Measurements from ENCODE around the gene GPX4. TPM values are rescaled to one million over a fixed set of nuclear protein-coding genes. Genes with fewer than 3 reads are reported as not detected.
A peak's percentile ranks its signal among the peaks of the same experiment; 100 is the strongest.

Gene GPX4
- total and polyA plus RNA-seq, 9 of the 15 experiments (the other 6 are each of a cell fraction or from before 2014, with no cell fraction given) = 61.4 to 661 (median 349) TPM

DNA sequence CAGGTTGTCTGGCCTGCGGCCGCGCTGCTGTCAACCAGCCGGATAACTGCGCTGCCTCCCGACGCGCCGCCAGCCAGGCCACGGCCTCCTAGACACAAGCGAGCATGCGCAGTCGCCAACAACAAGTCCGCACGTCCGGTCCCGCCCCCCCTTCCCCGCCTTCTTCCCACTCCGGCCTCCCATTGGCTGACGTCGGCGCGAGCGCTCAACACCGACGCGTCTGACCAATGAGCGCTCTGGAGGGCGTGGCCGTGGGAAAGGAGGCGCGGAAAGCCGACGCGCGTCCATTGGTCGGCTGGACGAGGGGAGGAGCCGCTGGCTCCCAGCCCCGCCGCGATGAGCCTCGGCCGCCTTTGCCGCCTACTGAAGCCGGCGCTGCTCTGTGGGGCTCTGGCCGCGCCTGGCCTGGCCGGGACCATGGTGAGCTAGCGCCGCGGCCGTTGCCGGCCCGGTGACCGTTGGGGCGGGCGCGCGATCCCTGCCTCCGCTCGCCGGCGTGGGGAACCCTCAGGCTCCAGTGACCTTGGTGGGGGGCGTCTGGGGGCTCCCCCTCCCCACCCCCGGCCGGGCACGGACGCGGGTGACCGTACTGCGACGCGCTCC, at the start of gene GPX4 (continued):
- TF ChIP-seq, protein P1, sequence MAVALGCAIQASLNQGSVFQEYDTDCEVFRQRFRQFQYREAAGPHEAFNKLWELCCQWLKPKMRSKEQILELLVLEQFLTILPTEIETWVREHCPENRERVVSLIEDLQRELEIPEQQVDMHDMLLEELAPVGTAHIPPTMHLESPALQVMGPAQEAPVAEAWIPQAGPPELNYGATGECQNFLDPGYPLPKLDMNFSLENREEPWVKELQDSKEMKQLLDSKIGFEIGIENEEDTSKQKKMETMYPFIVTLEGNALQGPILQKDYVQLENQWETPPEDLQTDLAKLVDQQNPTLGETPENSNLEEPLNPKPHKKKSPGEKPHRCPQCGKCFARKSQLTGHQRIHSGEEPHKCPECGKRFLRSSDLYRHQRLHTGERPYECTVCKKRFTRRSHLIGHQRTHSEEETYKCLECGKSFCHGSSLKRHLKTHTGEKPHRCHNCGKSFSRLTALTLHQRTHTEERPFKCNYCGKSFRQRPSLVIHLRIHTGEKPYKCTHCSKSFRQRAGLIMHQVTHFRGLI (CRISPR knock-in tag; IDR thresholded peaks at IDR 0.05) = no peak
- TF ChIP-seq POLR2G (IDR thresholded peaks at IDR 0.05; ENCODE audit: low read depth, low read length) (peak; percentile 100), FOXA1 (IDR thresholded peaks at IDR 0.05; ENCODE audit: borderline replicate concordance) (no peak), SREBF2 (CRISPR knock-in tag; IDR thresholded peaks at IDR 0.05) (no peak), SUPT5H (IDR thresholded peaks at IDR 0.05) (peak; percentile 93), FUS (optimal IDR thresholded peaks at IDR 0.05; ENCODE audit: low read depth, low read length) (peak; percentile 82), ZNF586 (CRISPR knock-in tag; conservative IDR thresholded peaks at IDR 0.05) (no peak), MCM3 (IDR thresholded peaks at IDR 0.05) (no peak), BCOR (IDR thresholded peaks at IDR 0.05) (no peak; the same call in 1 of the 2 replicates), KLF1 (tag; IDR thresholded peaks at IDR 0.05) (no peak), ETS2 (tag; IDR thresholded peaks at IDR 0.05; ENCODE audit: borderline replicate concordance, poor library complexity, severe bottlenecking) (no peak), FOXJ3 (CRISPR knock-in tag; IDR thresholded peaks at IDR 0.05) (no peak), SLC30A9 (CRISPR knock-in tag; IDR thresholded peaks at IDR 0.05) (no peak), ZNF282 (CRISPR knock-in tag; IDR thresholded peaks at IDR 0.05) (no peak), SMARCE1 (IDR thresholded peaks at IDR 0.05) (no peak)
- TF ChIP-seq, protein P2, sequence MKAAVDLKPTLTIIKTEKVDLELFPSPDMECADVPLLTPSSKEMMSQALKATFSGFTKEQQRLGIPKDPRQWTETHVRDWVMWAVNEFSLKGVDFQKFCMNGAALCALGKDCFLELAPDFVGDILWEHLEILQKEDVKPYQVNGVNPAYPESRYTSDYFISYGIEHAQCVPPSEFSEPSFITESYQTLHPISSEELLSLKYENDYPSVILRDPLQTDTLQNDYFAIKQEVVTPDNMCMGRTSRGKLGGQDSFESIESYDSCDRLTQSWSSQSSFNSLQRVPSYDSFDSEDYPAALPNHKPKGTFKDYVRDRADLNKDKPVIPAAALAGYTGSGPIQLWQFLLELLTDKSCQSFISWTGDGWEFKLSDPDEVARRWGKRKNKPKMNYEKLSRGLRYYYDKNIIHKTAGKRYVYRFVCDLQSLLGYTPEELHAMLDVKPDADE (conservative IDR thresholded peaks at IDR 0.05; ENCODE audit: control insufficient read depth, low read depth, low read length) = peak; percentile 81
- TF ChIP-seq, protein P3, sequence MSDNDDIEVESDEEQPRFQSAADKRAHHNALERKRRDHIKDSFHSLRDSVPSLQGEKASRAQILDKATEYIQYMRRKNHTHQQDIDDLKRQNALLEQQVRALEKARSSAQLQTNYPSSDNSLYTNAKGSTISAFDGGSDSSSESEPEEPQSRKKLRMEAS (CRISPR knock-in tag; IDR thresholded peaks at IDR 0.05) = no peak; the same call in 1 of the 2 replicates
- TF ChIP-seq, protein P4, sequence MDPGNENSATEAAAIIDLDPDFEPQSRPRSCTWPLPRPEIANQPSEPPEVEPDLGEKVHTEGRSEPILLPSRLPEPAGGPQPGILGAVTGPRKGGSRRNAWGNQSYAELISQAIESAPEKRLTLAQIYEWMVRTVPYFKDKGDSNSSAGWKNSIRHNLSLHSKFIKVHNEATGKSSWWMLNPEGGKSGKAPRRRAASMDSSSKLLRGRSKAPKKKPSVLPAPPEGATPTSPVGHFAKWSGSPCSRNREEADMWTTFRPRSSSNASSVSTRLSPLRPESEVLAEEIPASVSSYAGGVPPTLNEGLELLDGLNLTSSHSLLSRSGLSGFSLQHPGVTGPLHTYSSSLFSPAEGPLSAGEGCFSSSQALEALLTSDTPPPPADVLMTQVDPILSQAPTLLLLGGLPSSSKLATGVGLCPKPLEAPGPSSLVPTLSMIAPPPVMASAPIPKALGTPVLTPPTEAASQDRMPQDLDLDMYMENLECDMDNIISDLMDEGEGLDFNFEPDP (CRISPR knock-in tag; IDR thresholded peaks at IDR 0.05) = no peak
- TF ChIP-seq, protein P5, sequence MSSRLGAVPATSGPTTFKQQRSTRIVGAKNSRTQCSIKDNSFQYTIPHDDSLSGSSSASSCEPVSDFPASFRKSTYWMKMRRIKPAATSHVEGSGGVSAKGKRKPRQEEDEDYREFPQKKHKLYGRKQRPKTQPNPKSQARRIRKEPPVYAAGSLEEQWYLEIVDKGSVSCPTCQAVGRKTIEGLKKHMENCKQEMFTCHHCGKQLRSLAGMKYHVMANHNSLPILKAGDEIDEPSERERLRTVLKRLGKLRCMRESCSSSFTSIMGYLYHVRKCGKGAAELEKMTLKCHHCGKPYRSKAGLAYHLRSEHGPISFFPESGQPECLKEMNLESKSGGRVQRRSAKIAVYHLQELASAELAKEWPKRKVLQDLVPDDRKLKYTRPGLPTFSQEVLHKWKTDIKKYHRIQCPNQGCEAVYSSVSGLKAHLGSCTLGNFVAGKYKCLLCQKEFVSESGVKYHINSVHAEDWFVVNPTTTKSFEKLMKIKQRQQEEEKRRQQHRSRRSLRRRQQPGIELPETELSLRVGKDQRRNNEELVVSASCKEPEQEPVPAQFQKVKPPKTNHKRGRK (tag; IDR thresholded peaks at IDR 0.05) = no peak
- TF ChIP-seq, protein P6, sequence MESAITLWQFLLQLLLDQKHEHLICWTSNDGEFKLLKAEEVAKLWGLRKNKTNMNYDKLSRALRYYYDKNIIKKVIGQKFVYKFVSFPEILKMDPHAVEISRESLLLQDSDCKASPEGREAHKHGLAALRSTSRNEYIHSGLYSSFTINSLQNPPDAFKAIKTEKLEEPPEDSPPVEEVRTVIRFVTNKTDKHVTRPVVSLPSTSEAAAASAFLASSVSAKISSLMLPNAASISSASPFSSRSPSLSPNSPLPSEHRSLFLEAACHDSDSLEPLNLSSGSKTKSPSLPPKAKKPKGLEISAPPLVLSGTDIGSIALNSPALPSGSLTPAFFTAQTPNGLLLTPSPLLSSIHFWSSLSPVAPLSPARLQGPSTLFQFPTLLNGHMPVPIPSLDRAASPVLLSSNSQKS (CRISPR knock-in tag; IDR thresholded peaks at IDR 0.05) = no peak
- TF ChIP-seq, protein P7, sequence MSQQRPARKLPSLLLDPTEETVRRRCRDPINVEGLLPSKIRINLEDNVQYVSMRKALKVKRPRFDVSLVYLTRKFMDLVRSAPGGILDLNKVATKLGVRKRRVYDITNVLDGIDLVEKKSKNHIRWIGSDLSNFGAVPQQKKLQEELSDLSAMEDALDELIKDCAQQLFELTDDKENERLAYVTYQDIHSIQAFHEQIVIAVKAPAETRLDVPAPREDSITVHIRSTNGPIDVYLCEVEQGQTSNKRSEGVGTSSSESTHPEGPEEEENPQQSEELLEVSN (IDR thresholded peaks at IDR 0.05; ENCODE audit: borderline replicate concordance in 1 of 2, extremely low read depth in 1 of 2, insufficient read depth in 1 of 2, insufficient read length in 1 of 2, low read depth in 1 of 2, low read length in 1 of 2, poor library complexity in 1 of 2, severe bottlenecking in 1 of 2) = peak; percentile 27 to 66
